Body of pancreas (tissue), 4 donors: ENCODE data around the gene MBIP. TPM values are rescaled to one million over a fixed set of nuclear protein-coding genes. Genes with fewer than 3 reads are reported as not detected.

Experiments used
- ATAC-seq: fragments of 150-250 bp; one replicate; pipeline ENCODE4 v1.9.1; 2016
- DNase-seq, 4 donors: peaks; one replicate each; pipeline ENCODE4 v3.0.0-alpha.2; 2019
- H3K27ac ChIP-seq, 4 donors: fragments of 200-600 bp; sonication (generic); 1 replicate in 3 of 4; 2 replicates in 1 of 4; pipeline versions ENCODE4 v1.5.1 to v1.6.1; 2016 to 2019; ENCODE audit warnings: mild to moderate bottlenecking in 1 of 4, mixed read lengths in 1 of 4, moderate library complexity in 1 of 4
- H3K27me3 ChIP-seq, 2 donors: fragments of 200-600 bp; sonication (generic); one replicate each; pipeline ENCODE4 v1.6.0; 2016; ENCODE audit warnings: mild to moderate bottlenecking in 1 of 2
- H3K36me3 ChIP-seq, 2 donors: fragments of 200-600 bp; sonication (generic); replicated peaks in 1 of 2; 2 replicates each; pipeline ENCODE4 v1.5.1; 2016; ENCODE audit warnings: low read depth in 2 of 2; ENCODE audit not compliant: insufficient read depth in 1 of 2
- H3K4me1 ChIP-seq: fragments of 200-600 bp; sonication (generic); one replicate; pipeline ENCODE4 v1.6.0; 2016
- H3K4me3 ChIP-seq, 2 donors: fragments of 200-600 bp; sonication (generic); 1 replicate in 1 of 2; 2 replicates in 1 of 2; pipeline ENCODE4 v1.5.1; 2016 to 2019
- H3K9me3 ChIP-seq, 3 donors: fragments of 200-600 bp; sonication (generic); 1 replicate in 2 of 3; 2 replicates in 1 of 3; pipeline ENCODE4 v1.5.1; 2016
- CTCF ChIP-seq, 7 experiments: fragments of 450-650 bp in 4 of 7; fragments of 200-600 bp in 3 of 7; sonication (generic) in 3 of 7; IDR thresholded peaks; one replicate each; pipeline ENCODE4 v1.5.1; 2016 to 2019; ENCODE audit warnings: antibody characterized with exemption in 7 of 7
- POLR2A ChIP-seq, 3 donors: fragments of 450-650 bp; IDR thresholded peaks; one replicate each; pipeline ENCODE4 v1.6.1; 2016; ENCODE audit warnings: antibody characterized with exemption in 3 of 3, mild to moderate bottlenecking in 2 of 3
- WGBS, 2 donors: methylation state at CpG; one replicate each; pipeline ENCODE4 v1.1.5; 2017; 5-methylcytosine and 5-hydroxymethylcytosine counted together
- intact Hi-C: fragments of 100-400 bp; cut with DNase I; formaldehyde crosslinking; loops from one replicate; pipeline ENCODE4 v1.15.1; 2023
- total RNA-seq, 2 donors: library from RNA; depleted of rRNA; stranded (reverse); fragments of >200 nt; gene quantifications; one replicate each; pipeline ENCODE4 v1.1.0, GENCODE V29; 2016

The MBIP gene
- total RNA-seq, 2 donors from 2014 or later, result 5.6 to 9.9 TPM

DNA sequence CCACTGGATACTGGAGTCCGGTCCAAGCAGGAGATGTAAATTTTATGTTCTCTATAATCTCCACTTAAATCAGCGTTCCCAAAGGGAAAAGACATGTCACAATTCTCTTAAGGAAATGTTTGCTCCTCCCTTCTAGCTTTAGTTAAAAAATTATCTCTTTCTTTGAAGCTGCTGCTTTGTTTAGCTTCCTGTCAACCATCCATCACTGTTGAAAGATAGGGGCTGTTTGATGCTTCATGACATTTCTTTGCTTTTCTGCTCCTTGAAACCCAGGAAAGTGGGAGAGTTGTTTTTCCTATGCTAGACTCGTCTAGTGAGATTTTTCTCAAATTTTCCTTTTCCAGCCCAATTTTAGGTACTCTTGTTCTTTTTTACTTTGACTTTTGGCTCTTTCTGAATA lies 31.9 kb downstream of the MBIP start:
- ATAC-seq (no peak), DNase-seq (no peak)
- 21 to 33% methylated on average over 3 of the region's 3 CpGs for WGBS, 2 donors
- TF ChIP-seq CTCF (IDR thresholded peaks at IDR 0.05) (no peak), POLR2A (IDR thresholded peaks at IDR 0.05) (no peak)
- no peaks in the 10 kb centered on the region for H3K4me1 ChIP-seq
- intact Hi-C loops, result no loop called here
- H3K4me3 ChIP-seq, result no peak overlapping the region
- no peak overlapping the region for H3K27ac ChIP-seq
- no peaks in the 10 kb centered on the region for H3K36me3 ChIP-seq
- H3K27me3 ChIP-seq, result no peaks in the 10 kb centered on the region
- H3K9me3 ChIP-seq, result no peaks in the 10 kb centered on the region

DNA sequence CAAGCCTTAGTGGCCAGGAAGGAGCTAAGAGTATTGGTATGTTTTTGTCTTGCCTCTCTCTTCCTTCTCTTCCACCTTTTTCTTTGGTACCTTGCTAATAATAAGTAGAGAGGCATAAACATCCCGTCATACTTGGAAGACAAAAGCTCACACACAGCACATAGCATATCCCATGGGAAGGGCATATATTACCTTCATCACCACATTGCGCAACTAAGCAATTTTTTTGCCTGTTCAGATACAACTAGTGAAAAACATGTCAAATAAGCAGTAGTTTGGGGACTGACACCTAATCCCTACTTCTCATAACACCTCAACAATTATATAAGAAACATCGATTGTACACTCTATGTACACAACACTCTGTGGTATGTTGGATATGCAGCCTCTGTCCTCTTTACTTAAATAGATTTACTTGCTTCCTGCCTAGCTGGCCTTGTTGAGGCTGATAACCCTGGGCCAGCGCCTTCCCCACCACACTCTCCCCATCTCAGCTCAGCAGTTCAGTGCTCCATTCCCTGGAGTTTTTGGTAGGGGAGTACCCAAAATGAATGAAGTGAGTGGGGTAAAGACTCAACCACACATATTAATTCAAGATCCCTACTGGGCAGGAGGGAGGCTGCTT lies 35.4 kb downstream of the MBIP start:
- DNase-seq (no peak), ATAC-seq (no peak)
- no peaks in the 10 kb centered on the region for H3K27me3 ChIP-seq
- H3K36me3 ChIP-seq, result no peaks in the 10 kb centered on the region
- no peak overlapping the region for H3K27ac ChIP-seq
- H3K4me3 ChIP-seq, result no peak overlapping the region
- WGBS, 2 donors, result 69% methylated on average over 4 of the region's 4 CpGs
- no peaks in the 10 kb centered on the region for H3K4me1 ChIP-seq
- intact Hi-C loops, result no loop called here
- no peaks in the 10 kb centered on the region for H3K9me3 ChIP-seq
- TF ChIP-seq POLR2A (IDR thresholded peaks at IDR 0.05) (no peak), CTCF (IDR thresholded peaks at IDR 0.05) (no peak)

DNA sequence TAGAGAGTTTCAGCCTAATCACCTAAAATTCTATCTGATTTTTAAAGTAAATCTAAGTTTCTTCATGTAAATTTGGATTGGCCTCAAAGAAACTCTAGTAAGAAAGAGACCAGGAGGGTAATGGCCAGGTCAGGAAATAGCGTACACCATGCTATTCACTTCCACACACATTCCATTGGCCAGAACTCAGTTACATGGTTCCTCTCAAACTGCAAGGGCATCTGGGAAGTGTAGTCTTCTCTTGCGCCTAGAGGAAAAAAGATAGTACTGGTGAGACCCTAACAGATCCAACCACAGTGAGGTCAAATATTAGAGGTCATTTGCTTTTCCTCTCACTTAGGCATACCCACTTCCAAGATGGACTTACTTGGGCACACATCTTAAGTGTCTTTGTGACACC lies 39.1 kb downstream of the MBIP start:
- 37 to 75% methylated on average over 2 of the region's 2 CpGs for WGBS, 2 donors
- TF ChIP-seq POLR2A (IDR thresholded peaks at IDR 0.05), result no peak
- TF ChIP-seq CTCF (IDR thresholded peaks at IDR 0.05), result no peak
- DNase-seq (no peak), ATAC-seq (no peak)
- Histone ChIP-seq H3K36me3 (no peaks in the 10 kb centered on the region), H3K4me1 (no peaks in the 10 kb centered on the region), H3K4me3 (no peak overlapping the region), H3K27ac (no peak overlapping the region), H3K27me3 (no peaks in the 10 kb centered on the region), H3K9me3 (no peaks in the 10 kb centered on the region)
- intact Hi-C loops, result no loop called here

GRCh38 chr14:36279306-36280190 lies 40.9 kb downstream of the MBIP start:
- Histone ChIP-seq H3K9me3 (no peaks in the 10 kb centered on the region), H3K36me3 (no peaks in the 10 kb centered on the region), H3K4me3 (no peak overlapping the region), H3K27me3 (no peaks in the 10 kb centered on the region), H3K27ac (no peak overlapping the region), H3K4me1 (no peaks in the 10 kb centered on the region)
- intact Hi-C loops, result no loop called here
- DNase-seq, result no peak
- WGBS, 2 donors, result 48 to 54% methylated on average over 7 of the region's 7 CpGs
- ATAC-seq, result no peak
- TF ChIP-seq CTCF (IDR thresholded peaks at IDR 0.05), result no peak
- no peak for TF ChIP-seq POLR2A (IDR thresholded peaks at IDR 0.05)
